Mononuclear cell (primary cell): Measurements from ENCODE around the gene PDPK1. TPM values are rescaled to one million over a fixed set of nuclear protein-coding genes. Genes with fewer than 3 reads are reported as not detected.
A peak's percentile ranks its signal among the peaks of the same experiment; 100 is the strongest.
"Not testable (repeated sequence)": the region's sequence is repeated elsewhere in the genome, so short reads cannot be mapped to it uniquely, and the experiment has no call there.

Source experiments
- H3K27me3 ChIP-seq: 2 replicates; pipeline ENCODE4 v1.6.0; 2011; ENCODE audit warnings: low read length, control low read depth; ENCODE audit not compliant: insufficient read depth
- H3K4me1 ChIP-seq: 2 replicates; pipeline ENCODE4 v1.5.1; 2011; ENCODE audit warnings: mild to moderate bottlenecking, low read length, control low read depth; ENCODE audit not compliant: insufficient read depth
- H3K4me3 ChIP-seq: 2 replicates; pipeline ENCODE4 v1.5.1; 2011; ENCODE audit warnings: mild to moderate bottlenecking, low read length, moderate library complexity
- H3K9me3 ChIP-seq: 2 replicates; pipeline ENCODE4 v1.5.1; 2011; ENCODE audit warnings: low read depth, mild to moderate bottlenecking, control low read depth, low read length
- total RNA-seq: library from RNA; depleted of rRNA; stranded (reverse); fragments of >200 nt; gene quantifications from one replicate; pipeline ENCODE4 v1.2.3, GENCODE V29; 2012

PDPK1 gene
- total RNA-seq, 1 donor, result 36.9 TPM

DNA sequence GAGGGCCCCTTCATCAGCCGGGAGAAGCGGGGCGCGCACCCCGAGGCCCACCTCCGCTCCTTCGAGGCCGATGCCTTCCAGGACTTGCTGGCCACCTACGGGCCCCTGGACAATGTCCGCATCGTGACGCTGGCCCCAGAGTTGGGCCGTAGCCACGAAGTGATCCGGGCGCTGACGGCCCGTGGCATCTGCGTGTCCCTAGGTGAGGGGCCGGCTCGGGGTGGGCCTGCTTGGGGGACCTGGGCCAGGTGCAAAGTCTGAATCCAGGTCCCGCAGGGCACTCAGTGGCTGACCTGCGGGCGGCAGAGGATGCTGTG, 10.1 kb upstream of the PDPK1 start:
- Histone ChIP-seq H3K4me3 (no peak overlapping the region), H3K4me1 (peaks cover 18% of the 10 kb centered on the region), H3K27me3 (no peaks in the 10 kb centered on the region), H3K9me3 (no peaks in the 10 kb centered on the region)

DNA sequence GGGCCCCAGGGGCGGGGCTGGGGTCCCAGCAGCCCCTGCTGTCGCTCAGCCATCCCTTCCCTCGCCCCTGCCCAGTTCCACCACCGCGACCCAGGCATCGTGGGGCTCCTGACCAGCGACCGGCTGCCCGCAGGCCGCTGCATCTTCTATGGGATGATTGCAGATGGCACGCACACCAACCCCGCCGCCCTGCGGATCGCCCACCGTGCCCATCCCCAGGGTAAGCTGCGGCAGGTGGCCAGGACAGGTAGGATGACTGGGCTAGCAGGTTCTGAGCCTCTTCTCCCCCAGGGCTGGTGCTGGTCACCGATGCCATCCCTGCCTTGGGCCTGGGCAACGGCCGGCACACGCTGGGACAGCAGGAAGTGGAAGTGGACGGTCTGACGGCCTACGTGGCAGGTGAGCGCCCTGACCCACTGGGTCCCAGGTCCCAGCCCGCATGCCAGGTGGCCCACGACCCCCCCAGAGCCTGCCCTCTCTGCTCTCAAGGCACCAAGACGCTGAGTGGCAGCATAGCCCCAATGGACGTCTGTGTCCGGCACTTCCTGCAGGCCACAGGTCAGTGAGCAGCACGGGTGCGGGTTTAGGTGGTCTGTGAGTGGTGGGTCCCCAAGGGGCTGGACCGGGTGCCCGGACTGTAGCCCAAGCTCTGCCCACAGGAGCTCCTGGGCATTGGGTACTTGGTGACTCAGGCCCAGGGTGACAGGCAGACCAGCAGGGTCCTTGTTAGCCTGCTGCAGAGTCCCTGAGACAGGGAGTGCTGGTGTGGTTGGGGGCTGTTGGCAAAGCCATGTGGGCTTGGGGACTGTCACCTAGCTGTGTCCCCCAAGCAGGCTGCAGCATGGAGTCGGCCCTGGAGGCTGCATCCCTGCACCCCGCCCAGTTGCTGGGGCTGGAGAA, 9.4 kb upstream of the PDPK1 start:
- Histone ChIP-seq H3K4me3 (no peak overlapping the region), H3K9me3 (no peaks in the 10 kb centered on the region), H3K27me3 (no peaks in the 10 kb centered on the region), H3K4me1 (peaks cover 25% of the 10 kb centered on the region)

DNA sequence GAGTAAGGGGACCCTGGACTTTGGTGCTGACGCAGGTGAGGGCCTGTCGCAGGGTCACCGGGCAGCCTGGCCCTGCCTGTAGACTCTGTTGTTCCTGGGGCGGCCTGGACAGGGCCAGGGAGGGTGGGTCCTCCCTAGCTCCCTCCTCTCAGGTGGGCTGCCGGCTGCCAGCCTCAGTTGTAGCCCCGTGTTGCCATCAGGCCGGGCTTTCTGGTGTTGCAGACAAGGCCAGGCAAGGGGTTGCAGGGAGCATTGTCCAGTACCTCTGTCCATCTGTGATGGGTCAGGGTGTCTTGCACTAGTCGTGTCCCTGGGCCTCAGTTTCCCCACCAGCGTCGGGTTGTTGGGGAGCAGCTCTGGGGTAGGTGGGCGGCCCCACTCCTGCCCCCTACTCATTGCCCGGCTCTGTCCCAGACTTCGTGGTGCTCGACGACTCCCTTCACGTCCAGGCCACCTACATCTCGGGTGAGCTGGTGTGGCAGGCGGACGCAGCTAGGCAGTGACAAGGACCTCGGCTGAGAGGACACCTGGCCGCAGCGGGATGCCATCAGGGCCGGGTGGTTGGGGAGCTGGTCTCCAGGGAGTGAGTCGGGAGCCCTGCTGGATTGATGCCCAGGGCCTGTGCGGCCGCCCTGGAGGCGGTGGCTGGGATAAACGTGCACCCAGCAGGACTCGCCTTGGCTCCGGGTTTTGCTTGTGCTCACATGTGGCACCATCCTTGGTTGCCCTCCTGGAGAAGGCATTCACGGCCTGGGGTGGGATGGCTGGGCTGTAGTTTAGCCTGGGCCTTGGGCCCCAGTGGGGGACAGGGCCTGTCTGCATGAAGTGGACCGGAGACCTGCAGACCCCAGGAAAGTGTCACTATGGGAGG, 8.5 kb upstream of the PDPK1 start:
- H3K9me3 ChIP-seq, result no peaks in the 10 kb centered on the region

DNA sequence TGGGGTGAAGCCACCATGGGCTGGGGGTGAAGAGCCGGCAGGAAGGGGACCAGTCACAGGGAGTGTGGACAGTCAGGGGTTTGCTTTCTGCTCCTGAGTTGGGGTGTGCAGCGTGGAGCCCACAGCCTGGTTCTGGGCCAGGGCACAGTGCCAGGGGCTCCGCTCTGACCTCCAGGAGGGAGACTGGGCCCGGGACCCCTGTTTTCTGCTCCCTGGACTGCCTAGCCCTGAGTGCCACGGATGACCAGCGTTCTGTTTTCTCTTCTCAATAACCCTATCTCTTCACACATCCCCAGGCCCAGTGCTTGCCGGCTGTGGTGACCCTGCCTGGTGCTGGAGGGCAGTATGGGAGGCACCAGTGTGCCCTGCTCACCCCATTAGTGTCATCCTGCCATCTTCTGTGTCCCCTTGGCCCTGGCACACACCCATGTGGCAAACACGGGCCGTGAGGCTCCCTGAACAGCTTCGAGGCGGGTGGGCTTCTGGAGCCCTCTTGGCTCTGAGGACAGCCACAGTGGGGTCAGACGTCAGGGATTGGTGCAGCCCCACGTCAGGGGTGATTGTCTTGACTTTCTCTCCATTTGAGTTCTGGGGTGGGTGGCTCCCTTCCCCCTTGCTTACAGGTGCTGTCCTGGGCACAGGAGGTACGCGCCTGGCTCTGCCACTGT, 7.7 kb upstream of the PDPK1 start:
- Histone ChIP-seq H3K4me1 (peaks cover 32% of the 10 kb centered on the region), H3K9me3 (no peaks in the 10 kb centered on the region), H3K4me3 (no peak overlapping the region), H3K27me3 (no peaks in the 10 kb centered on the region)

More for the DNA sequence above, 8.5 kb upstream of the PDPK1 start:
- Histone ChIP-seq H3K4me1 (peaks cover 32% of the 10 kb centered on the region), H3K4me3 (no peak overlapping the region), H3K27me3 (no peaks in the 10 kb centered on the region)

DNA sequence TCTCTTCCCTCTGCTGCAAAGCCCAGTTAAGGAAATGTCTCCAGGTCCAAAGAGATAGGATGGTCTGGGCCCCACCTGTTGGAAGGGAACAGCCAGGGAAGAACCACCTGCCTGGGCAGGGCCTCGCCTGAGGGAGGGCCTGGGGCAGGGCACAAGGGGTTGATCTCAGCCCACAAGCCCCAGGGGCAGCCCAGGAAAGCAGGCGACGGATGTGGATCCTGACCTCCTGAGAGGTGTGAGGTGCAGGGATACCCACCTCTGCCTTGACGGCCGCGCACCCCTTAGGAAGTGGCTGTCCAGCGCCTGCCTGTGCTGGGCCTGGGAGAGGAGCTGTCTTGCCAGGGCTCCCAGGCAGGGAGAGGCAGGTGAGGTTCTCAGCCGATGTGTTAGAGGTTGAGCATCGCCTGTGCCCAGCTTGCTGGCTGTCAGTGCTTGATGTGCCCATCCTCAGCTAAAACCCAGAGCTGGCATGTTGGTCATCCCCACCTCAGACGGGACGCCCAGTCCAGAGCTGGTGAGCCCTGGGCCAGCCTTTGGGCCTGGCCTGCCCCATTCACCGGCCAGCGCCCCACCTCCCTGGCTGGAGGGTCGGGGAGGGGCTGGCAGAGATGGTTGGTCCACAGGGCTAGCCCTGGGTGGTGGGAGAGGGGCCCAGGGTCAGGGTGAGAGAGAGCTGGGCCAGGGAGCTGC, 7.0 kb upstream of the PDPK1 start:
- Histone ChIP-seq H3K27me3 (no peaks in the 10 kb centered on the region), H3K9me3 (no peaks in the 10 kb centered on the region), H3K4me1 (peaks cover 37% of the 10 kb centered on the region), H3K4me3 (no peak overlapping the region)

DNA sequence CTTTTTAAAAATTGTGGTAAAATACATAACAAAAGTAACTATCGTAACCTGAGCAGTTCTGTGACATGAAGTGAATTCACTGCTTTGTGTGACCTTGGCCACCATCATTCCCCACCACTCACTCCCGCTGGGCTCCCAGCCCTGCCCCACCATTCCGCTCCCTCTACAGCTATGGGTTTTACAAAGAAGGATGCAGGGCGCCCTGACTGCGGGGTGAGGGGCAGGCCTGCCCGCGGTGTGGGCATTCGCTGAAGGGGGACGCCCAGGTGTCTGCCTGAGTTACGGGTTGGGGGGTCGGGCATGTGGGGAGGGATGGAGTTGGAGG, 6.5 kb upstream of the PDPK1 start, which contains the start of gene CEMP1:
Gene CEMP1 (minus strand): TSS at position 38 of the 325 bp plus-strand sequence. CDS start 335 bp downstream, outside the sequence.
- no peaks in the 10 kb centered on the region for H3K27me3 ChIP-seq
- H3K4me3 ChIP-seq, result peak within 1 kb of the TSS; percentile 61
- H3K9me3 ChIP-seq, result no peaks in the 10 kb centered on the region
- peaks cover 42% of the 10 kb centered on the region for H3K4me1 ChIP-seq

DNA sequence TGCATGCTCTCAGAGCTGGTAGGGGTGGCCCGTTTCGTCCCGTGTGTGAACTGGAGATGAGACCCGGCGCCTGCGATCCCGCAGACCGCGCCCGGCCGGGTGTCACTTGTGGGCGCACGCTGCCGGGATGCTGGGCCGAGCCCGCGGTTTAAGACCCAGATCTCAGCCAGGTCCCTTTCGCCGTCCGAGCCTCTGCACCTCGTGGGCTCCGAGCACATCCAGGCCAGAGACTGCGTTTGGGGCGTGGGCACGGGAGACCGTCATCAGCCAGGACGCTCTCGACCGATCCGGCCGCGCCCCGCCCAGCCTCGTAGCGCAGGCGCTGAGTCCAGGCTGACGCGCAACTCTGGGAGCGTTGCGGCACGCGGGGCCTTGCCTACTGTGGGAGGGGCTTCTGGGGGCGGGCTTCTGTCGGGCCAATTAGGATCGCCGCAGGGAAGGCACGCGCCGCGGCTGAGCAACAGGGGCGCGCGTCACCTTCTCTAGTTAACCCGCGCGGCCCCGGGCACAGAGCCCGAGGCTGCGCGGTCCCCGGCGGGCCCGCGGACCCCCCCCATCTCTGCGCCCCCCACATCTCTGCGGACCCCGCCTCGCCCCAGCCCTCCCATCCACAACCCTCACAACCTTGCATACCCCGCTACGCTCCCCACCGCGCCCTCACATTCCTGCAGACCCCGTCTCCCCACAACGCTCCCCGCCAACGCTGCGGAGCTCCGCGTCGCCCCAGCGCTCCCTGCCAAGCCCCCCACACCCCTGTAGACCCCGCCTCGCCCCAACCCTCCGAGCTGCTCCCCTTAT, 5.9 kb upstream of the PDPK1 start:
- H3K4me3 ChIP-seq, result peak overlapping the region; percentile 61
- no peaks in the 10 kb centered on the region for H3K27me3 ChIP-seq
- no peaks in the 10 kb centered on the region for H3K9me3 ChIP-seq
- H3K4me1 ChIP-seq, result peaks cover 48% of the 10 kb centered on the region

DNA sequence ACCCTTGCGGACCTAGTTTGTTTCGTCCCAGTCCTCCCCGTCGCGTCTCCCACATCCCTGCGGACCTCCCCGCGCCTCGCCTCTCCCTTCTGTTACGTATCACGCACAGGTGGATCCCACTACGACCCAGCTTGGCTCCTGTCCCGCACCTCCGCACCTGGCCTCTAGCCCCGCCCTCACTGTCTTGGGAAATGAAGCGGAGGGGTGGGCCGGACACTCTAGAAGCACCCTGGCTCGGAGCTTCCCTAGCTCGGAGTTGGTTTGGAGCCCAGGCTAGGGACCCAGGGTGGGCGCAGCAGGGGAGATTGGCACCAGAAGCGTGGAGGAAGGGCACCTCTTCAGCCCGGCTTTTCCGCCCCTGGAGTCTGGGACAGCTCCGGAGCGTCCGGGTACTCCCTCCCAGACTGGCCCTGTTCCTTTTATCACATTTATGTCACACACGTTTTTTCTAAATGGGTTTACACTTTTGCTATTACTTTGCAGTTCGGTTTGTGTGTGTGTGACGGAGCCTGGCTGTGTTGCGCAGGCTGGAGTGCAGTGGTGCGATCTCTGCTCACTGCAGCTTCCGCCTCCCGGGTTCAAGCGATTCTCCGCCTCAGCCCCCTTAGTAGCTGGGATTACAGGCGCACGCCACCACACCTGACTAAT, 5.2 kb upstream of the PDPK1 start:
- Histone ChIP-seq H3K4me3 (peak overlapping the region; percentile 61), H3K27me3 (no peaks in the 10 kb centered on the region), H3K9me3 (no peaks in the 10 kb centered on the region), H3K4me1 (peaks cover 51% of the 10 kb centered on the region)

DNA sequence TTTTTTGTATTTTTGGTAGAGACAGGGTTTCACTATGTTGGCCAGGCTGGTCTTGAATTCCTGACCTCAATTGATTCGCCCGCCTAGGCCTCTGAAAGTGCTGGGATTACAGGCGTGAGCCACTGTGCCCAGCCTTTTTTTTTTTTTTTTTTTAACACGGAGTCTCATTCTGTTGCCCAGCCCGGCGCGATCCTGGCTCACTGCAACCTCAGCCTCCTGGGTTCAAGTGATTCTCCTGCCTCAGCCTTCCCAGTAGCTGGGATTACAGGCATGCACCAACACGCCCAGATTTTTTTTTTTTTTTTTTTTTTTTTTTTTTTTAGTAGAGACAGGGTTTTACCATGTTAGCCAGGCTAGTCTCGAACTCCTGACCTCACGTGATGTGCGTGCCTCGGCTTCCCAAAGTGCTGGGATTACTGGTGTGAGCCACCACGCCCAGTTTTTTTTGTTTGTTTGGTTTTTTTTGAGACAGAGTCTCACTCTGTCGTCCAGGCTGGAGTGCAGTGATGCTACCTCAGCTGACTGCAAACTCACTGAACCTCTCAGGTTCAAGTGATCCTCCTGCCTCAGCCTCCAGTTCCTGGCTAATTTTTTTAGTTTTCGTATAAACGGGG, 4.6 kb upstream of the PDPK1 start:
- H3K9me3 ChIP-seq, H3K27me3 ChIP-seq: not testable (repeated sequence)
- peaks cover 51% of the 10 kb centered on the region for H3K4me1 ChIP-seq
- peak overlapping the region; percentile 61 for H3K4me3 ChIP-seq

DNA sequence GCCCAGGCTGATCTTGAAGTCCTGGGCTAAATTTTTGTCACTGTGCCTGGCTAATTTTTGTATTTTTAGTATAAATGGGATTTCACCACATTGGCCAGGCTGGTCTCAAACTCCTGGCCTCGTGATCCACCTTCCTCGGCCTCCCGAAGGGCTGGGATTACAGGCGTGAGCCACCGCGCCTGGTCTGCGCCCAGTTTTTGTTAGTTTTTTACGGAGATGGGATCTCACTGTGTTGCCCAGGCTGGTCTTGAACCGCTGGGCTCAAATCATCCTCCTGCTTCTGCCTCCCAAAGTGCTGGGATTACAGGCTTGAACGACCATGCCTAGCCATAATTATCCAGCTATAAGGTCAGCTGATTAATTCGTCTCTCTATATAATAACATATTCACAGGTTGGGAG, 3.9 kb upstream of the PDPK1 start:
- no peak overlapping the region for H3K4me3 ChIP-seq
- H3K27me3 ChIP-seq, result no peaks in the 10 kb centered on the region
- H3K4me1 ChIP-seq, result peaks cover 56% of the 10 kb centered on the region
- H3K9me3 ChIP-seq, result no peaks in the 10 kb centered on the region

DNA sequence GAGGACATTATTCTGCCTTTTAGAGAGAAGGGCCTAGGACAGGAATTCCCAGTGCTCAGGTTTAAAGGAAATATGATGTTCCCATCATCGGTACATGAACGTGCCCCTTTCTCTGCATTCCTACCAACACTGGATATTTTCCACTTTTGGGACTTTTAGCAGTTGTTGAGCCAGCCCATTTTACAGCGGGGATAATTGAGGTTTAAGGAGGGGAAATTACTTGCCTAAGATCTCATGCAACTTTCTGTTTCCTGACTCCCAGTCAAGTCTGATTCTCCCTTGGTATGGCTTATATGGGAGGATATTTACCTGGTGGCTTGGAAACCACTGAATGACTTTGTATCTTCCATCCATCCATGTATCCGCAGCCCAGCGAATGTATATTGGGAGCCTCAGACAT, 3.5 kb upstream of the PDPK1 start:
- H3K27me3 ChIP-seq, H3K4me3 ChIP-seq, H3K9me3 ChIP-seq: not testable (repeated sequence)
- peaks cover 61% of the 10 kb centered on the region for H3K4me1 ChIP-seq

DNA sequence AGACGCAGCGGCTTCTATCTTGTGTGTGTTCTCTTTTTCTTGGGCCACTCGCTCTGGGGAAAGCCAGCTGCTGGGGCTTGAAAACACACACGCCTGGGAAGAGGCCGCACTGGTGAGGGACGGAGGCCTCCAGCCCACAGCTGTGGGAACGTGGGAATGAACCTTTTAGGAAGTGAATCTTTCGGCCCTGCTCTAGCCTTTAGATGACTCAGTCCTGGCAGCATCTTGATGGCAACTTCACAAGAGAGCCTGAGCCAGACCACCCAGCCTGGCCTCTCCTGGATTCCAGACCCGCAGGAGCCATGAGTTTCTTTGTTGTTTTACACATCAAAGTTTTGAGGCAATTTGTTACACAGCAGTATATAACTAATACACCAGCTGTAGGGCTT, 2.2 kb upstream of the PDPK1 start:
- no peaks in the 10 kb centered on the region for H3K27me3 ChIP-seq
- peaks cover 69% of the 10 kb centered on the region for H3K4me1 ChIP-seq
- H3K4me3 ChIP-seq, result no peak overlapping the region
- H3K9me3 ChIP-seq, result no peaks in the 10 kb centered on the region

DNA sequence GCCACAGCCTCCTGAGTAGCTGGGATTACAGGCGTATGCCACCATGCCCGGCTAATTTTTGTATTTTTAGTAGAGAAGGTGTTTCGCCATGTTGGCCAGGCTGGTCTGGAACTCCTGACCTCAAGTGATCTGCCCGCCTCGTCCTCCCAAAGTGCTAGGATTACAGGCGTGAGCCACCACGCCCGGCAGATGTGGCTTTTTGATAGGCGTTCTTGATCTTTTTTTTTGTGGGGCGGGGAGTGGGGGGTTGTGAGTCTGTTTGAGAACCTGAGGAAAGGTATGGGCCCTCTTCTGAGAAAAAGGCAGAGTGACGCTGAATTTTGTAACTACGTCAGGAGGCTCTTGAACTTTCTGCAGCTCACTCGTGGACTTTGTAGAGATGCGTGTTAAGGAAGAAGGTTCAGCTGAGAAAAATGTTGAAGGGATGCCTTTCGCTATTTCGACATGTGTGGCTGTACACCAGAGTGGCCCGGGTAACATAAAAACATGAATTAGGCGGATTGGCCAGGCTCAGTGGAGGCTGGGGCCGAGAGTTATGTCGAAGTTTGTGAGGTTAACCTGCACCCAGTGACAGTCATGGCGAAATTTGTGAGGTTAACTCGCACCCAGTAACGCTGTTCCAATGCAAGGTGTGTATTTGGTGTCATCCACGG, 1.5 kb downstream of the PDPK1 start:
- H3K9me3 ChIP-seq, H3K4me3 ChIP-seq, H3K27me3 ChIP-seq: not testable (repeated sequence)
- peaks cover 52% of the 10 kb centered on the region for H3K4me1 ChIP-seq
